GM12892 (cell line): ENCODE data around the gene MRPL20.

Experiments used
- DNase-seq: peaks from one replicate; pipeline ENCODE4 v3.0.0; 2011; ENCODE audit not compliant: insufficient read length
- FAIRE-seq: peaks from 2 replicates; lab custom pipeline; 2011; peaks lifted over from hg19 to GRCh38; lab: Jason Lieb, UNC
- POLR2A ChIP-seq: IDR thresholded peaks from 2 replicates; pipeline ENCODE4 v1.6.1; 2011; ENCODE audit warnings: low read depth, low read length, control low read depth
- POLR2AphosphoS5 ChIP-seq: IDR thresholded peaks from 2 replicates; pipeline ENCODE4 v1.6.1; 2011; ENCODE audit warnings: low read depth, low read length, control low read depth
- TAF1 ChIP-seq: IDR thresholded peaks from 2 replicates; pipeline ENCODE4 v1.6.1; 2011; ENCODE audit warnings: low read depth, mild to moderate bottlenecking, control low read depth, low read length, borderline replicate concordance

The MRPL20 gene

GRCh38 chr1:1435106-1435903 is 28.2 kb upstream of the MRPL20 start, which contains the start of gene VWA1:
TSS of gene VWA1 (plus strand) at chr1:1435690. CDS start at chr1:1435749, 59 bp downstream.
- DNase-seq (peak; percentile 93), FAIRE-seq (peak; percentile 72)
- TF ChIP-seq POLR2AphosphoS5: no peak
- no peak for TF ChIP-seq POLR2A
- TF ChIP-seq TAF1: no peak

GRCh38 chr1:1434824-1435105 is 27.7 kb upstream of the MRPL20 start:
- peak; percentile 28 for DNase-seq
- no peak for FAIRE-seq
- TF ChIP-seq TAF1 (no peak), POLR2A (no peak), POLR2AphosphoS5 (no peak)

GRCh38 chr1:1434131-1434823 is 27.2 kb upstream of the MRPL20 start:
- peak; percentile 32 for DNase-seq
- TF ChIP-seq POLR2A (no peak), TAF1 (no peak), POLR2AphosphoS5 (no peak)
- FAIRE-seq: no peak

- no peak for TF ChIP-seq POLR2A
- no peak for TF ChIP-seq TAF1
- TF ChIP-seq POLR2AphosphoS5: no peak
- peak; percentile 14 for FAIRE-seq
- peak; percentile 30 for DNase-seq
Observed at GRCh38 chr1:1433804-1434130, 26.7 kb upstream of the MRPL20 start.

- no peak for TF ChIP-seq POLR2A
- TF ChIP-seq TAF1: no peak
- TF ChIP-seq POLR2AphosphoS5: no peak
- FAIRE-seq (no peak), DNase-seq (peak; percentile 37)
Observed at GRCh38 chr1:1432951-1433803, 26.1 kb upstream of the MRPL20 start.

- FAIRE-seq (no peak), DNase-seq (no peak)
- TF ChIP-seq POLR2AphosphoS5 (no peak), POLR2A (no peak), TAF1 (no peak)
Observed at GRCh38 chr1:1432274-1432950, 25.3 kb upstream of the MRPL20 start.

- FAIRE-seq (no peak), DNase-seq (no peak)
- no peak for TF ChIP-seq POLR2AphosphoS5
- TF ChIP-seq TAF1: no peak
Observed at GRCh38 chr1:1431845-1432273, 24.8 kb upstream of the MRPL20 start.

- DNase-seq (peak; percentile 29), FAIRE-seq (no peak)
- no peak for TF ChIP-seq POLR2AphosphoS5
- no peak for TF ChIP-seq POLR2A
- TF ChIP-seq TAF1: no peak
Observed at GRCh38 chr1:1430992-1431844, 24.1 kb upstream of the MRPL20 start.

GRCh38 chr1:1430114-1430982 is 23.3 kb upstream of the MRPL20 start:
- DNase-seq (no peak), FAIRE-seq (no peak)
- TF ChIP-seq POLR2AphosphoS5 (no peak), POLR2A (no peak), TAF1 (no peak)
